IPS DF 19.7 (cell line): ENCODE data around the gene AGRN.
A peak's percentile ranks its signal among the peaks of the same experiment; 100 is the strongest.
"Not testable (repeated sequence)": the region's sequence is repeated elsewhere in the genome, so short reads cannot be mapped to it uniquely, and the experiment has no call there.

Experiments used
- DNase-seq: peaks from one replicate; pipeline ENCODE4 v3.0.0-alpha.2; 2013; ENCODE audit warnings: low read depth, low spot score

The AGRN gene

DNA sequence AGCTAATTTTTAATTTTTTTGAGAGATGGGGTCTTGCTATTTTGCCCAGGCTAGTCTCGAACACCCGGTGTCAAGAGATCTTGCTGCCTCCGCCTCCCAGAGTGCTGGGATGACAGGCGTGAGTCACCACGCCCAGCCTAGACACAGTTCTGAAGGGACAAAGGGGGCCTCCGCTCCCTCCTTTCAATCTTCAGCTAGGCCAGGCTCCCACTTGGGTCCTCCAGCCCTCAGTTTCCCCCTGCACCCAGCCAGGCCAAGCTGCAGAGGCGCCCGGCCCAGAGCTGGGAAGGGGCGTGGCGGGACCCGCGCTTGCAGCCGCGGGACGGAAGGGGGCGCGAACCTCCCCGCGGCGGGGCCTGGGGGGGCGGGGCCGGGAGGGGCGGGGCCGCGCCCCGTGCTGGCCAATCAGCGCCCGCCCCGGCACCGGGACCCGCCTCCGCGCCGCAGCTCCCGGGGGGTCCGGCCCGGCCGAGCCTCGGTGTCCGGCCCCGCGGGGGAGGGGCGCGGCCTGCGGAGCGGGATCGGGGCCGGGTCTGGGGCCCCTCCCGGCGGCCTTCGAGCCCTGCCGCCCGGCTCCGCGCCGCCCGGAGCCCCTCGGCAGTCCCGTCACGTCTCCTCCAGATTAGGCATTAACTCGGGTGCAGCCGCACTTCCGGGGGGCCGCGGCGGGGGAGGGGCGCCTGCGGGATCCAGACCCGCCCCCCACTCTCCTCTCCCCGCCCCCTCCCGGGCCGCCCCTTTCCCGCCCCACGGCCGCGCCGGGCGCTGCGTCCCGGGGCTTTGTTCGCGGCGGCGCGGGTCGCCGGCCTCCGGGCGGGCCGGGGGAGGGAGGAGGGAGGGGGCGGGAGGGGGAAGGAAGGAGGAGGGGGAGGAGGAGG is 559 bp upstream of the AGRN start:
- no peak for DNase-seq

- no peak for DNase-seq
Observed at GRCh38 chr1:1020415-1021009, 592 bp downstream of the AGRN start.

GRCh38 chr1:1021010-1021919 is 1.3 kb downstream of the AGRN start:
- DNase-seq: no peak

GRCh38 chr1:1021920-1022259 is 2.0 kb downstream of the AGRN start:
- no peak for DNase-seq

- DNase-seq: no peak
Observed at GRCh38 chr1:1022302-1023009, 2.5 kb downstream of the AGRN start.

- no peak for DNase-seq
Observed at GRCh38 chr1:1023700-1024099, 3.8 kb downstream of the AGRN start.

DNA sequence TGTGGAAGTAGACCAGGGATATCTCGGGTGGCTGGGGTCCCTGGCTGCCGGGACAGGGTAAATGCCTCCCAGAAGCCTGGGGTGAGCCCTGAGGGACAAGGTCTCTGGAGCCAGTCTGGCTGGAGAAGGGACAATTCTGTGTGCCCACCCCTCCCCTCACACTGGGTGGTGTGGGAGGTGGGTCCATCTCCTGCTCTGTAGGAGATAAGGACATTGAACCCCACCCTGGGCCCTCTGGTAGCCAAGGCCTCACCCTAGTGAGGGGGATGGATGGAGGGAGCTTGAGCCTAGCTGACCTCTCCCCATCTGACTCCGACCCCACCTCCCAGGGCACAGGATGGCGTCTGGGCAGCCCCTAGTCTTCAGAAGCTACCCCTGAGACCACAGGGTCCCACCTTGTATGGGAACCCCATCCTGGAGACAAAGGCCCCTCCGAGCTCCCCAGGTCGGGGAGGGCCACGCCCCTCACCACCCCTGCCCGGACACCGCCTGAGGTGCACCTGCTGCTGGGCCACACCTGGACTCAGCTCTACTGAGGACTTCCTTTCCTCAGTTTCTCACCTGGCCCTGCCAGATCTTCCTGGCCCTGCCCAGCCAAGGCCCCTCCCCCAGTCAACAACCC is 4.3 kb downstream of the AGRN start:
- no peak for DNase-seq

GRCh38 chr1:1024771-1025699 is 5.1 kb downstream of the AGRN start:
- DNase-seq: peak; percentile 69

GRCh38 chr1:1025730-1026129 is 5.8 kb downstream of the AGRN start:
- no peak for DNase-seq

GRCh38 chr1:1026599-1027413 is 6.9 kb downstream of the AGRN start:
- DNase-seq: no peak

GRCh38 chr1:1027791-1028190 is 7.9 kb downstream of the AGRN start:
- no peak for DNase-seq

DNA sequence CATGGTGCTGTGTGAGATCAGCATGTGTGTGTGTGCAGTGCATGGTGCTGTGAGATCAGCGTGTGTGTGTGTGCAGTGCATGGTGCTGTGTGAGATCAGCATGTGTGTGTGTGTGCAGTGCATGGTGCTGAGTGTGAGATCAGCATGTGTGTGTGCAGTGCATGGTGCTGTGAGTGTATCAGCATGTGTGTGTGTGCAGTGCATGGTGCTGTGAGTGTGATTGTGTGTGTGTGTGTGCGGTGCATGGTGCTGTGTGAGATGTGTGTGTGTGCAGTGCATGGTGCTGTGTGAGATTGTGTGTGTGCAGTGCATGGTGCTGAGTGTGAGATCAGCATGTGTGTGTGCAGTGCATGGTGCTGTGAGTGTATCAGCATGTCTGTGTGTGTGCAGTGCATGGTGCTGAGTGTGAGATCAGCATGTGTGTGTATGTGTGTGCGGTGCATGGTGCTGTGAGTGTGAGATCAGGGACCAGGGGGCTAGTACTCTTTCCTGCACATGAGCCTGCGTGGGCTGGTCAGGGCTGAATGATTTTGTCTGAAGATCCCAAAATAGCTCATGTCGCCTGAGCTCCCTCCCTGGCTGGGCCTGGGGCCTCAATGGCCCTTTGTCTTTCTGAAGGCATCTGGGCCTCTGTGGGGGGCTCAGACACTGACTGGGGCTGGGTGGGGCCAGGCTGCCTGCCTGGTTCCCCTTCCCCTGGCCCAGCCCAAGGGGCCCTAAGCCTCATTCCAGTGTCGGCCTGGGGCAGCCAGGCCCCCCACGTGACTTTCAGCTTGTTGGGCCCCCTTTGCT is 11.1 kb downstream of the AGRN start:
- not testable (repeated sequence) for DNase-seq

DNA sequence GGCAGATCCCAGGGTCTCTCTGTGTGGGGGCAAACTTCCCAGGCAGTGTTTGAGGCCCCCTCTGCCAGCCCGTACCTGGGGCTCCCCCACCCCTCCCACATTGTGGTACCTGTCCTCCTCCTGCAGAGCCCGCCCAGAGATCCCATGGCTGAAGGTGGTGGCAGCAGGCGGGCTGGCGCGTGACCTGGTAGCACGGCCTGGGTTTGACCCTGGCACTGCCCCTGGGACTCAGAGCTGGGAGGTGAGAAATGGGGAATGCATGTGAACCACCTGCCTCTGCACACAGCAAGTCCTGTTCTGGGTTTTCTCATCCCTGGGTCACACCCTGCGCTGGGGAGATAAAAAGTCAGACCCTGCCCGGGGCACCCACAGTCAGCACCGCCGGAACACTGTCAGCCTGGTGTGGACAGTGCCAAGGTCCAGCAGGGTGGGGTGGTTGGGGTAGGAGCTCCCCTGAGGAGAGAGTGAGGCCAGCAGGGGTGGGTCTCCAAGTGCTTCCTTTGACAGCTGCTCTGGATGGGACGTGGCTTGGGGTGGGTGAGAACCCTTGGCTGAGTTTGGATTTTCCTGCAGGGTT is 11.8 kb downstream of the AGRN start:
- DNase-seq: no peak

- DNase-seq: no peak
Observed at GRCh38 chr1:1032424-1032823, 12.5 kb downstream of the AGRN start.

- peak; percentile 72 for DNase-seq
Observed at GRCh38 chr1:1033009-1033587, 13.2 kb downstream of the AGRN start.

DNA sequence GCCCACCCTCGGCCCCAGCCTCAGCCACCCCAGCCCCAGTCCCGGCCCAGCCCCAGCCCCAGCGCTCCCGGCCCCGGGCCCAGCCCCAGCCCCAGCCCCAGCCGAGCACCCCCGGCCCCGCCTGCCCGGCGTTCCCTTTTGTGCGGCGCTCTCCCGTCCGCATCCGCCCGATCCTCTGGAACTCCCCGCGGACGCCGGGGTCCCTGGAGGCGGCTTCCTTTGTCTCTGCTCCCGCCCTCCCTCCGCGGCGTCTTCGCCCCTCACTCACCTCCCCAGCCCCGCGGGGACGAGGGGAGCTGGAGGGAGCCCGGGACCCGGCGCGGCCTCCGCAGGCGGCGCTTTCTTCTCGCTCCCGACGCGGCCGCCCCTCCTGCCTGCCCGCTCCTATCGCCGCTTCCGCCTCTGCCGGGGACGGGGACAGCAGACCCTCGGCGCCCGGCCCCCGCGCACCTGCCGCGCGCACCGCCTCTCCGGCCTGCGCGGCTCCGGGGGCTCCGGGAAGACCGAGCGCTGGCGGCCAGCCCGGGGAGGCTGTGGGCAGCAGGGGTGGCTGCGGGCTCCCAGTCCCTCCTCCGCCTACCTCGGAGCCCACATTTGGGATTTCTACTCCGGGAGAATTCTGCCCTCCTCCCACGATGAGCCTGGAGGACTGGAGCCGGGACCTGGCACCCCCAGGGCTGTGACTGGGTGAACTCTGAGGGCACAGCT is 14.0 kb downstream of the AGRN start:
- DNase-seq: no peak

DNA sequence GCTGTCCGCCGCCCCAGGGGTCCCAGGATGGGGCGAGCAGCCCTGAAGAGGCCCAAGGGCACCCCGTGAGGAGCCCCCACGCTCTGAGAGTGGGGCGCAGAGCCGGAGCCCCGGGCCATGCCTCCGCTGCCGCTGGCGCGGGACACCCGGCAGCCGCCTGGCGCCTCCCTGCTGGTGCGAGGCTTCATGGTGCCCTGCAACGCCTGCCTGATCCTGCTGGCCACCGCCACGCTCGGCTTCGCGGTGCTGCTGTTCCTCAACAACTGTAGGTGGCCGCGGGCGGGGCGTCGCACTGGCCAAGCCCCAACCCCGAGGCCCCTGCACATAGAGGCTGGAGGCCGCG is 14.5 kb downstream of the AGRN start:
- no peak for DNase-seq
